HFFc6 (cell line): ENCODE measurements around the gene NLGN1. TPM values are rescaled to one million over a fixed set of nuclear protein-coding genes. Genes with fewer than 3 reads are reported as not detected.

ENCODE experiments used
- DNase-seq: peaks from one replicate; pipeline ENCODE4 v3.0.0-alpha.2; 2018
- H3K27ac Mint-ChIP-seq: 2 replicates; pipeline ENCODE4 v1.8.0; 2020; ENCODE audit warnings: mild to moderate bottlenecking, mixed read lengths
- H3K27me3 Mint-ChIP-seq: 2 replicates; pipeline ENCODE4 v1.8.0; 2021; ENCODE audit warnings: mild to moderate bottlenecking, moderate library complexity, mixed read lengths; ENCODE audit not compliant: insufficient read depth
- H3K36me3 Mint-ChIP-seq: 2 replicates; pipeline ENCODE4 v1.8.0; 2021; ENCODE audit warnings: low read depth, mixed read lengths
- H3K4me1 Mint-ChIP-seq: 2 replicates; pipeline ENCODE4 v1.8.0; 2020; ENCODE audit warnings: low read depth, mixed read lengths
- H3K4me3 Mint-ChIP-seq: 2 replicates; pipeline ENCODE4 v1.8.0; 2020; ENCODE audit warnings: mild to moderate bottlenecking, moderate library complexity, mixed read lengths
- H3K9me3 Mint-ChIP-seq: 2 replicates; pipeline ENCODE4 v1.8.0; 2020; ENCODE audit warnings: mild to moderate bottlenecking, mixed read lengths
- total RNA-seq, 6 experiments: library from RNA; stranded (reverse); fragmentation: NEBNext Ultra II Directional; extraction: Animal tissue kit (Norgen Biotek cat#: 25700); gene quantifications; 2 replicates in 1 of 6; 3 replicates in 5 of 6; pipeline ENCODE4 v1.2.3, GENCODE V29; 2021
- TF ChIP-seq, protein P1 (sequence below): fragments of 200-600 bp; sonication (generic); IDR thresholded peaks from 2 replicates; pipeline ENCODE4 v1.5.0; 2021; ENCODE audit warnings: antibody characterized with exemption, mild to moderate bottlenecking

NLGN1 gene
- total RNA-seq, 6 experiments from 2014 or later, result 10.0 to 17.2 (median 15.7) TPM

DNA sequence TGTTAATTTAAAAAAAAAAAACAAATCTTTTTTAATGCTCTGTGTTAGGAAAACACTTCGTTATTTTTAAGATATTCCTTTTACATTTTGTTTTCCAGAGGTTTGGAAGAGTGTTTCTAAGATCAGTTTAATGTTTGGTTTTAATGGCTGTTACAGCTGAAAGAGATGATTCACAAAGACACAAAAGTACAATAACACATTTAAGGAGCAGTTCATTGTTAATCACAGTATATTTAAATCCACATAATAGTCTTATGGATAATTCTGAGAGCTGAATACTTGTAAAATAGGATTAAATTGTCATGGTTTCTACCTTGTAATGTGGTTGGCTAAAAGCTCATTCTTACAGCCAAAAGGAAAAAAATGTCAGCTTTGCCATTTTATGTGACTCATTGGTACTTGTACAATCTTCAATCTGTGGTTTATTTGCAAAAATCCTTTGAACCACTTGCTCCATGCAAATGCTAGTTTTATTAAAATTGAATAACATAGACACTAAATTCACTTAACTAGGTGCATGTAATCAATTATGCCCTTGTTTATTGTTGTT is 426.4 kb downstream of the NLGN1 start:
- TF ChIP-seq, protein P1, sequence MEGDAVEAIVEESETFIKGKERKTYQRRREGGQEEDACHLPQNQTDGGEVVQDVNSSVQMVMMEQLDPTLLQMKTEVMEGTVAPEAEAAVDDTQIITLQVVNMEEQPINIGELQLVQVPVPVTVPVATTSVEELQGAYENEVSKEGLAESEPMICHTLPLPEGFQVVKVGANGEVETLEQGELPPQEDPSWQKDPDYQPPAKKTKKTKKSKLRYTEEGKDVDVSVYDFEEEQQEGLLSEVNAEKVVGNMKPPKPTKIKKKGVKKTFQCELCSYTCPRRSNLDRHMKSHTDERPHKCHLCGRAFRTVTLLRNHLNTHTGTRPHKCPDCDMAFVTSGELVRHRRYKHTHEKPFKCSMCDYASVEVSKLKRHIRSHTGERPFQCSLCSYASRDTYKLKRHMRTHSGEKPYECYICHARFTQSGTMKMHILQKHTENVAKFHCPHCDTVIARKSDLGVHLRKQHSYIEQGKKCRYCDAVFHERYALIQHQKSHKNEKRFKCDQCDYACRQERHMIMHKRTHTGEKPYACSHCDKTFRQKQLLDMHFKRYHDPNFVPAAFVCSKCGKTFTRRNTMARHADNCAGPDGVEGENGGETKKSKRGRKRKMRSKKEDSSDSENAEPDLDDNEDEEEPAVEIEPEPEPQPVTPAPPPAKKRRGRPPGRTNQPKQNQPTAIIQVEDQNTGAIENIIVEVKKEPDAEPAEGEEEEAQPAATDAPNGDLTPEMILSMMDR, result no peak
- DNase-seq, result peak; percentile 37

GRCh38 chr3:173825730-173826129 is 428.2 kb downstream of the NLGN1 start:
- H3K27me3 Mint-ChIP-seq, result no peaks in the 10 kb centered on the region; the same call in 1 of the 2 replicates
- peaks cover 46% of the 10 kb centered on the region for H3K4me1 Mint-ChIP-seq
- H3K4me3 Mint-ChIP-seq, result no peak overlapping the region
- H3K36me3 Mint-ChIP-seq, result no peaks in the 10 kb centered on the region
- peak; percentile 15 for DNase-seq
- H3K27ac Mint-ChIP-seq, result no peak overlapping the region
- no peaks in the 10 kb centered on the region for H3K9me3 Mint-ChIP-seq
- TF ChIP-seq, protein P1, result no peak

More for the DNA sequence above, 426.4 kb downstream of the NLGN1 start:
- Mint-ChIP-seq H3K36me3 (no peaks in the 10 kb centered on the region), H3K4me1 (peaks cover 55% of the 10 kb centered on the region), H3K27me3 (no peaks in the 10 kb centered on the region; the same call in 1 of the 2 replicates), H3K4me3 (no peak overlapping the region), H3K9me3 (no peaks in the 10 kb centered on the region), H3K27ac (no peak overlapping the region)

- Mint-ChIP-seq H3K27ac (peak overlapping the region; percentile 40; the same call in 1 of the 2 replicates), H3K4me3 (no peak overlapping the region), H3K36me3 (no peaks in the 10 kb centered on the region), H3K4me1 (peaks cover 46% of the 10 kb centered on the region), H3K9me3 (no peaks in the 10 kb centered on the region), H3K27me3 (no peaks in the 10 kb centered on the region; the same call in 1 of the 2 replicates)
- TF ChIP-seq, protein P1, result no peak
- no peak for DNase-seq
Observed at GRCh38 chr3:173826416-173826815, 428.9 kb downstream of the NLGN1 start.

GRCh38 chr3:173826901-173827609 is 429.5 kb downstream of the NLGN1 start:
- H3K27ac Mint-ChIP-seq, result peak overlapping the region; percentile 24
- TF ChIP-seq, protein P1, result no peak

DNA sequence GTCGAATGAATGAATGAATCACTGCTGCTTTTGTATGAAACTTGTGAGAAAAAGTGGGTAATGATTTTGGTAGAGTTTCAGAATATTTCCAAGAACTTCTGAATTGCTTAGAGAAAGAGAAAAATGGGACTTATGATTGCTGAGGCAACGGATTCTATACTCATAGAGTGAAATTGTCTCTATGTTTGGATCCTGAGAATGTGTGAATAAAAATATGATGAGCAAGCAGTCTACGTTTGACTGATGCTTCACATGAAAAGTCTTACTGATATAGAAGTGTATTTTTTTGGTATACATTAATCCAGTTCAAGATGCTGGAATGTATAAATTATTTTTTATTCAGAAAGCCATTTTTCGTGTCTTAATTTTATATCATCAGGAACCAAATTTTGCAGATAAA is 441.1 kb downstream of the NLGN1 start:
- peaks cover 5% of the 10 kb centered on the region; the same call in 1 of the 2 replicates for H3K4me1 Mint-ChIP-seq
- H3K36me3 Mint-ChIP-seq, result 0 out of 2 replicates have a peak, but pooled peaks cover 3% of the 10 kb centered on the region

More at GRCh38 chr3:173826901-173827609, 429.5 kb downstream of the NLGN1 start:
- Mint-ChIP-seq H3K27me3 (no peaks in the 10 kb centered on the region; the same call in 1 of the 2 replicates), H3K4me3 (peak overlapping the region; percentile 12), H3K9me3 (no peaks in the 10 kb centered on the region), H3K4me1 (peaks cover 46% of the 10 kb centered on the region), H3K36me3 (no peaks in the 10 kb centered on the region)
- peak; percentile 64 for DNase-seq

More for the DNA sequence above, 441.1 kb downstream of the NLGN1 start:
- H3K4me3 Mint-ChIP-seq, result no peak overlapping the region
- H3K27me3 Mint-ChIP-seq, result no peaks in the 10 kb centered on the region
- no peak overlapping the region for H3K27ac Mint-ChIP-seq
- no peak for DNase-seq
- TF ChIP-seq, protein P1, result no peak
- H3K9me3 Mint-ChIP-seq, result no peaks in the 10 kb centered on the region
